Subcutaneous adipose tissue (tissue), 4 donors: ENCODE results near the gene GAREM2. TPM values are rescaled to one million over a fixed set of nuclear protein-coding genes. Genes with fewer than 3 reads are reported as not detected.

Experiments used
- total RNA-seq, 4 donors: library from RNA; depleted of rRNA; stranded (reverse); fragments of >200 nt; gene quantifications; one replicate each; pipeline ENCODE4 v1.1.0, GENCODE V29; 2016
- TF ChIP-seq, protein P1 (sequence below): fragments of 450-650 bp; IDR thresholded peaks from one replicate; pipeline ENCODE4 v1.5.1; 2016; ENCODE audit warnings: low read depth, mild to moderate bottlenecking, control low read depth, antibody characterized with exemption, moderate library complexity

The GAREM2 gene
- total RNA-seq, 4 donors from 2014 or later: 0.75 to 1.4 (median 1.0) TPM

- TF ChIP-seq, protein P1, sequence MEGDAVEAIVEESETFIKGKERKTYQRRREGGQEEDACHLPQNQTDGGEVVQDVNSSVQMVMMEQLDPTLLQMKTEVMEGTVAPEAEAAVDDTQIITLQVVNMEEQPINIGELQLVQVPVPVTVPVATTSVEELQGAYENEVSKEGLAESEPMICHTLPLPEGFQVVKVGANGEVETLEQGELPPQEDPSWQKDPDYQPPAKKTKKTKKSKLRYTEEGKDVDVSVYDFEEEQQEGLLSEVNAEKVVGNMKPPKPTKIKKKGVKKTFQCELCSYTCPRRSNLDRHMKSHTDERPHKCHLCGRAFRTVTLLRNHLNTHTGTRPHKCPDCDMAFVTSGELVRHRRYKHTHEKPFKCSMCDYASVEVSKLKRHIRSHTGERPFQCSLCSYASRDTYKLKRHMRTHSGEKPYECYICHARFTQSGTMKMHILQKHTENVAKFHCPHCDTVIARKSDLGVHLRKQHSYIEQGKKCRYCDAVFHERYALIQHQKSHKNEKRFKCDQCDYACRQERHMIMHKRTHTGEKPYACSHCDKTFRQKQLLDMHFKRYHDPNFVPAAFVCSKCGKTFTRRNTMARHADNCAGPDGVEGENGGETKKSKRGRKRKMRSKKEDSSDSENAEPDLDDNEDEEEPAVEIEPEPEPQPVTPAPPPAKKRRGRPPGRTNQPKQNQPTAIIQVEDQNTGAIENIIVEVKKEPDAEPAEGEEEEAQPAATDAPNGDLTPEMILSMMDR: no peak
Measured at GRCh38 chr2:26170795-26171194, 2.1 kb upstream of the GAREM2 start.

- TF ChIP-seq, protein P1: no peak
Measured at GRCh38 chr2:26172189-26172870, 558 bp upstream of the GAREM2 start.

- TF ChIP-seq, protein P1: no peak
Measured at GRCh38 chr2:26173776-26174482, 1.0 kb downstream of the GAREM2 start.

- TF ChIP-seq, protein P1: no peak
Measured at GRCh38 chr2:26174691-26175465, 2.0 kb downstream of the GAREM2 start.

GRCh38 chr2:26175466-26176278 is 2.8 kb downstream of the GAREM2 start:
- TF ChIP-seq, protein P1: no peak

- TF ChIP-seq, protein P1: no peak
Measured at GRCh38 chr2:26176279-26176615, 3.4 kb downstream of the GAREM2 start.
